Caco-2 (cell line): ENCODE measurements around the gene IGSF21. TPM values are rescaled to one million over a fixed set of nuclear protein-coding genes. Genes with fewer than 3 reads are reported as not detected.

Experiments
- BruUV-seq: library from RNA; stranded (reverse); fragments of 400-500 nt; replicated peaks from 2 replicates; lab custom pipeline; 2021; lab: Mats Ljungman, UMichigan
- CTCF ChIA-PET: fragments of 300-600 bp; sonication (Branson Sonifier 250); formaldehyde crosslinking; loops from one replicate; lab custom pipeline; 2022; ENCODE audit warnings: antibody characterized with exemption; lab: Charles Lee
- POLR2A ChIA-PET: fragments of 300-600 bp; sonication (Branson Sonifier 250); formaldehyde crosslinking; loops from one replicate; lab custom pipeline; 2022; ENCODE audit warnings: antibody characterized with exemption; lab: Charles Lee
- DNase-seq, 2 experiments: peaks; one replicate each; pipeline versions ENCODE4 v3.0.0 to v3.0.0-alpha.2; 2020 to 2022
- H3K27me3 ChIP-seq: replicated peaks from 2 replicates; pipeline ENCODE4 v1.6.0; 2011; ENCODE audit warnings: low read length; ENCODE audit not compliant: control insufficient read depth, insufficient read depth
- H3K36me3 ChIP-seq: 2 replicates; pipeline ENCODE4 v1.5.1; 2011; ENCODE audit warnings: low read length; ENCODE audit not compliant: control insufficient read depth, insufficient read depth
- H3K4me1 ChIP-seq: fragments of 250-450 bp; sonication (Bioruptor Pico); 2 replicates; pipeline ENCODE4 v1.5.1; 2020; ENCODE audit warnings: mild to moderate bottlenecking
- H3K4me3 ChIP-seq: 2 replicates; pipeline ENCODE4 v1.5.1; 2011; ENCODE audit warnings: low read depth, mild to moderate bottlenecking, control low read depth, low read length
- H3K9me3 ChIP-seq: fragments of 250-450 bp; sonication (Bioruptor Pico); 2 replicates; pipeline ENCODE4 v1.5.1; 2020; ENCODE audit warnings: mild to moderate bottlenecking, moderate library complexity
- H3K27ac Mint-ChIP-seq: one replicate; pipeline ENCODE4 v1.8.0; 2022; ENCODE audit warnings: mixed read lengths; ENCODE audit not compliant: unreplicated experiment
- H3K27me3 Mint-ChIP-seq: one replicate; pipeline ENCODE4 v1.8.0; 2022; ENCODE audit warnings: mixed read lengths; ENCODE audit not compliant: insufficient read depth, unreplicated experiment
- H3K36me3 Mint-ChIP-seq: one replicate; pipeline ENCODE4 v1.8.0; 2022; ENCODE audit warnings: mild to moderate bottlenecking, mixed read lengths; ENCODE audit not compliant: insufficient read depth, unreplicated experiment
- H3K4me1 Mint-ChIP-seq: one replicate; pipeline ENCODE4 v1.8.0; 2022; ENCODE audit warnings: low read depth, mixed read lengths; ENCODE audit not compliant: unreplicated experiment
- H3K4me3 Mint-ChIP-seq: one replicate; pipeline ENCODE4 v1.8.0; 2022; ENCODE audit warnings: mild to moderate bottlenecking, moderate library complexity, mixed read lengths; ENCODE audit not compliant: unreplicated experiment
- H3K9me3 Mint-ChIP-seq: one replicate; pipeline ENCODE4 v1.8.0; 2022; ENCODE audit warnings: mixed read lengths; ENCODE audit not compliant: unreplicated experiment
- intact Hi-C: fragments of 100-400 bp; cut with micrococcal nuclease; formaldehyde crosslinking; loops from one replicate; pipeline ENCODE4 v1.10.0; 2022; ENCODE audit not compliant: unreplicated experiment
- total RNA-seq: library from RNA; stranded (reverse); gene quantifications from 2 replicates; pipeline ENCODE4 v1.2.3, GENCODE V29; 2022
- TF ChIP-seq, protein P1 (sequence below), 2 experiments: fragments of 200-600 bp in 1 of 2; IDR thresholded peaks; 1 replicate in 1 of 2; 2 replicates in 1 of 2; pipeline versions ENCODE4 v1.5.1 to v1.8.0; 2011 to 2022; ENCODE audit warnings: antibody characterized with exemption in 1 of 2, control low read depth in 1 of 2, inconsistent platforms in 1 of 2, low read depth in 1 of 2, low read length in 1 of 2, mild to moderate bottlenecking in 1 of 2, moderate library complexity in 1 of 2; ENCODE audit not compliant: insufficient read depth in 1 of 2, severe bottlenecking in 1 of 2, unreplicated experiment in 1 of 2

The IGSF21 gene
- total RNA-seq, 1 experiment from 2014 or later, result not detected

DNA sequence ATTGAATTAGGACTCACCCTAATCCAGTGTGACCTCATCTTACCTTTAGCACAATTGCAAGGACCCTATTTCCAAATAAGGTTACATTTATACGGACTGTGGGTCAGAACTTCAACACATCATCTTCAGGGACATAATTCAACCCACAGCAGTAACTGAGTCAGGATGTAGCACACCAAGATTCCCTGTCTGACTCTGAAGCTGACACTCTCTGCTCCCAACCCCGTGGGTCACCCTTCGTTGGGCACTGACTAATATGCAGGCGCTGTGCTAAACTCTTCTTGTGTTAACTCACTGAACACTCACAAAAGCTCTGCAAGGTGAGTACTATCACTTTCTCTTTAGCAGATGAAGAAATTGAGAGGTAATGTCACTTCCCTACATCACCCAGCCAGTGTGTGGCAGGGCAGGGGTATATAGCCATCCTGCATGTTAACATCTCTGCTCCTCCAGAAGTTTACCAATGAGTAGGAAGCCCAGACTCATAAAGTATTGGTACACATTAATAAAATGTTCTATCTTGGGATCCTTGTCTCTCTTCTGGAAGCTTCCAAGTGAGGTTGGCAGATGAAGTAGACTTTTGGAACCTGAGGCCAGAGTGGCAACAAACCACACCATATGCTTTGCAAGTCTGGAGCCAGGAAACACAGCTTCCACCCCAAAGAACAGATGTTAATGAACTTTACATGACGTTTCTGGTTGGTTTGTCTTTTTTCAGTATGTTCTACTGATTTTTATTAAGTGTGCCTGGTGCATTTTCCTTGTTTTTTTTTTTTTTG lies 233.9 kb downstream of the IGSF21 start:
- Mint-ChIP-seq H3K9me3 (no peaks in the 10 kb centered on the region), H3K36me3 (no peaks in the 10 kb centered on the region), H3K4me3 (no peak overlapping the region), H3K27me3 (peaks cover 10% of the 10 kb centered on the region), H3K27ac (no peak overlapping the region), H3K4me1 (no peaks in the 10 kb centered on the region)
- TF ChIP-seq, protein P1, sequence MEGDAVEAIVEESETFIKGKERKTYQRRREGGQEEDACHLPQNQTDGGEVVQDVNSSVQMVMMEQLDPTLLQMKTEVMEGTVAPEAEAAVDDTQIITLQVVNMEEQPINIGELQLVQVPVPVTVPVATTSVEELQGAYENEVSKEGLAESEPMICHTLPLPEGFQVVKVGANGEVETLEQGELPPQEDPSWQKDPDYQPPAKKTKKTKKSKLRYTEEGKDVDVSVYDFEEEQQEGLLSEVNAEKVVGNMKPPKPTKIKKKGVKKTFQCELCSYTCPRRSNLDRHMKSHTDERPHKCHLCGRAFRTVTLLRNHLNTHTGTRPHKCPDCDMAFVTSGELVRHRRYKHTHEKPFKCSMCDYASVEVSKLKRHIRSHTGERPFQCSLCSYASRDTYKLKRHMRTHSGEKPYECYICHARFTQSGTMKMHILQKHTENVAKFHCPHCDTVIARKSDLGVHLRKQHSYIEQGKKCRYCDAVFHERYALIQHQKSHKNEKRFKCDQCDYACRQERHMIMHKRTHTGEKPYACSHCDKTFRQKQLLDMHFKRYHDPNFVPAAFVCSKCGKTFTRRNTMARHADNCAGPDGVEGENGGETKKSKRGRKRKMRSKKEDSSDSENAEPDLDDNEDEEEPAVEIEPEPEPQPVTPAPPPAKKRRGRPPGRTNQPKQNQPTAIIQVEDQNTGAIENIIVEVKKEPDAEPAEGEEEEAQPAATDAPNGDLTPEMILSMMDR (IDR thresholded peaks at IDR 0.05; ENCODE audit: insufficient read depth in 1 of 2, low read depth in 1 of 2, low read length in 1 of 2, severe bottlenecking in 1 of 2, unreplicated experiment in 1 of 2), result no peak
- H3K4me3 ChIP-seq, result no peak overlapping the region
- BruUV-seq, result no TSS peak
- H3K36me3 ChIP-seq, result no peaks in the 10 kb centered on the region
- CTCF ChIA-PET, result no interaction called here
- H3K4me1 ChIP-seq, result no peaks in the 10 kb centered on the region
- H3K9me3 ChIP-seq, result no peaks in the 10 kb centered on the region
- intact Hi-C loops, result no loop called here
- DNase-seq, result no peak
- H3K27me3 ChIP-seq, result no peaks in the 10 kb centered on the region; the same call in 1 of the 2 replicates
- POLR2A ChIA-PET, result no interaction called here

GRCh38 chr1:18342744-18343143 lies 235.1 kb downstream of the IGSF21 start:
- BruUV-seq, result no TSS peak

GRCh38 chr1:18343581-18343980 lies 236.0 kb downstream of the IGSF21 start:
- no peak overlapping the region for H3K4me3 Mint-ChIP-seq
- H3K36me3 Mint-ChIP-seq, result no peaks in the 10 kb centered on the region
- peaks cover 10% of the 10 kb centered on the region for H3K27me3 Mint-ChIP-seq
- TF ChIP-seq, protein P1 (IDR thresholded peaks at IDR 0.05; ENCODE audit: insufficient read depth in 1 of 2, low read depth in 1 of 2, low read length in 1 of 2, severe bottlenecking in 1 of 2, unreplicated experiment in 1 of 2), result no peak
- Histone ChIP-seq H3K27me3 (no peaks in the 10 kb centered on the region; the same call in 1 of the 2 replicates), H3K4me1 (no peaks in the 10 kb centered on the region), H3K9me3 (no peaks in the 10 kb centered on the region), H3K36me3 (no peaks in the 10 kb centered on the region), H3K4me3 (no peak overlapping the region)
- no peaks in the 10 kb centered on the region for H3K4me1 Mint-ChIP-seq
- H3K27ac Mint-ChIP-seq, result no peak overlapping the region
- ChIA-PET POLR2A (no interaction called here), CTCF (interaction anchor here (1.1 kb wide), 1 partner anchor 232 kb away, joined by 4 read pairs; no protein-coding TSS in a partner anchor)
- H3K9me3 Mint-ChIP-seq, result no peaks in the 10 kb centered on the region
- BruUV-seq, result no TSS peak
- DNase-seq, result no peak
- intact Hi-C loops, result no loop called here

More at GRCh38 chr1:18342744-18343143, 235.1 kb downstream of the IGSF21 start:
- H3K27me3 ChIP-seq, result no peaks in the 10 kb centered on the region; the same call in 1 of the 2 replicates
- peaks cover 10% of the 10 kb centered on the region for H3K27me3 Mint-ChIP-seq
- no peak overlapping the region for H3K4me3 Mint-ChIP-seq
- no peaks in the 10 kb centered on the region for H3K36me3 Mint-ChIP-seq
- no peaks in the 10 kb centered on the region for H3K9me3 Mint-ChIP-seq
- no peak for DNase-seq
- no peaks in the 10 kb centered on the region for H3K9me3 ChIP-seq
- H3K4me1 Mint-ChIP-seq, result no peaks in the 10 kb centered on the region
- intact Hi-C loops, result no loop called here
- ChIA-PET POLR2A (no interaction called here), CTCF (no interaction called here)
- no peak overlapping the region for H3K27ac Mint-ChIP-seq
- no peaks in the 10 kb centered on the region for H3K4me1 ChIP-seq
- no peak overlapping the region for H3K4me3 ChIP-seq
- TF ChIP-seq, protein P1 (IDR thresholded peaks at IDR 0.05; ENCODE audit: insufficient read depth in 1 of 2, low read depth in 1 of 2, low read length in 1 of 2, severe bottlenecking in 1 of 2, unreplicated experiment in 1 of 2), result no peak
- no peaks in the 10 kb centered on the region for H3K36me3 ChIP-seq
